Uterus (tissue), 2 donors: Measurements from ENCODE around the gene JAG1.

Experiments used
- POLR2A ChIP-seq, 2 donors: fragments of 450-650 bp; IDR thresholded peaks; one replicate each; pipeline ENCODE4 v1.6.1; 2016; ENCODE audit warnings: antibody characterized with exemption in 2 of 2, mild to moderate bottlenecking in 1 of 2, moderate library complexity in 1 of 2
- TF ChIP-seq, protein P1 (sequence below), 4 experiments: fragments of 200-600 bp in 2 of 4; fragments of 450-650 bp in 2 of 4; sonication (generic) in 2 of 4; IDR thresholded peaks; one replicate each; pipeline ENCODE4 v1.5.1; 2016 to 2019; ENCODE audit warnings: antibody characterized with exemption in 4 of 4, mild to moderate bottlenecking in 2 of 4, moderate library complexity in 1 of 4

DNA sequence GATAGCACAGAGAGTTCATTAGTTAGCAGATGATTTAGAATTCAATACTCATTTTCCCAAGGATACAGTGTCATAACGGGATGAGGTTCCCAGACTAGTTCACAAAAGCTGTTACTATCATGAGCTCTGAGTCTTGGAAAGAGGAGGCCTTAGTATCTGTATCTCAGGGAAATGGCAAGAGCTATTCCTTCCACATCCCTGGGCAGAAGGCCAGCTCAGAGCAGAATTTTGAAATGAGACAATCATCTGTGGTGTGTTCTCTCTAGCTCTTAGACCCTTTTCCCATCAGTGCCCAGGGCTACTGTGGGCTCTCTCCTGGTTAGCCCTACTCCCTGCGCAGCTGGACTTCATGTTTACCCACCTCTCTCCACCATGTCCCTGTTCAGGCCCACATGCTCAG, 64.5 kb downstream of the JAG1 start:
- TF ChIP-seq, protein P1, sequence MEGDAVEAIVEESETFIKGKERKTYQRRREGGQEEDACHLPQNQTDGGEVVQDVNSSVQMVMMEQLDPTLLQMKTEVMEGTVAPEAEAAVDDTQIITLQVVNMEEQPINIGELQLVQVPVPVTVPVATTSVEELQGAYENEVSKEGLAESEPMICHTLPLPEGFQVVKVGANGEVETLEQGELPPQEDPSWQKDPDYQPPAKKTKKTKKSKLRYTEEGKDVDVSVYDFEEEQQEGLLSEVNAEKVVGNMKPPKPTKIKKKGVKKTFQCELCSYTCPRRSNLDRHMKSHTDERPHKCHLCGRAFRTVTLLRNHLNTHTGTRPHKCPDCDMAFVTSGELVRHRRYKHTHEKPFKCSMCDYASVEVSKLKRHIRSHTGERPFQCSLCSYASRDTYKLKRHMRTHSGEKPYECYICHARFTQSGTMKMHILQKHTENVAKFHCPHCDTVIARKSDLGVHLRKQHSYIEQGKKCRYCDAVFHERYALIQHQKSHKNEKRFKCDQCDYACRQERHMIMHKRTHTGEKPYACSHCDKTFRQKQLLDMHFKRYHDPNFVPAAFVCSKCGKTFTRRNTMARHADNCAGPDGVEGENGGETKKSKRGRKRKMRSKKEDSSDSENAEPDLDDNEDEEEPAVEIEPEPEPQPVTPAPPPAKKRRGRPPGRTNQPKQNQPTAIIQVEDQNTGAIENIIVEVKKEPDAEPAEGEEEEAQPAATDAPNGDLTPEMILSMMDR (IDR thresholded peaks at IDR 0.05): no peak
- TF ChIP-seq POLR2A (IDR thresholded peaks at IDR 0.05): no peak
